ENCODE measurements around the gene CLCN5. TPM values are rescaled to one million over a fixed set of nuclear protein-coding genes. Genes with fewer than 3 reads are reported as not detected.

CLCN5 gene
- total RNA-seq, 4 donors from 2014 or later = 3.7 to 8.2 (median 5.5) TPM

GRCh38 chrX:49925176-49925575 is 2.8 kb downstream of the CLCN5 start:
- Histone ChIP-seq H3K4me1 (peaks cover 0 to 5% (median 1%) of the 10 kb centered on the region in 4 donors), H3K9me3 (no peaks in the 10 kb centered on the region), H3K36me3 (no peaks in the 10 kb centered on the region), H3K27ac (no peak overlapping the region), H3K4me3 (no peak overlapping the region), H3K27me3 (no peaks in the 10 kb centered on the region)
- TF ChIP-seq POLR2A (IDR thresholded peaks at IDR 0.05) (no peak), CTCF (IDR thresholded peaks at IDR 0.05) (no peak), POLR2AphosphoS5 (IDR thresholded peaks at IDR 0.05) (no peak), EP300 (IDR thresholded peaks at IDR 0.05; ENCODE audit: low read depth) (no peak)
- in situ Hi-C loops (cut with MboI; ENCODE audit: low pct_ligation_motif_present in 1 of 4, low pct_unique_long_range_greater_than_20kb in 1 of 4, low sequenced_read_pairs in 3 of 4) (no loop called here), intact Hi-C loops (cut with DNase I; ENCODE audit: low total_unique reads) (no loop called here)
- WGBS, 2 donors (ENCODE audit: low coverage in 1 of 2) = 49 to 50% methylated on average over 2 of the region's 2 CpGs
- no peak for DNase-seq

- in situ Hi-C loops (cut with MboI; ENCODE audit: low pct_ligation_motif_present in 1 of 4, low pct_unique_long_range_greater_than_20kb in 1 of 4, low sequenced_read_pairs in 3 of 4) (no loop called here), intact Hi-C loops (cut with DNase I; ENCODE audit: low total_unique reads) (no loop called here)
- H3K4me1 ChIP-seq = no peaks in the 10 kb centered on the region
- no peak overlapping the region for H3K27ac ChIP-seq
- DNase-seq = no peak
- no peaks in the 10 kb centered on the region for H3K36me3 ChIP-seq
- no peaks in the 10 kb centered on the region for H3K9me3 ChIP-seq
- 57 to 80% methylated on average over 1 of the region's 1 CpG for WGBS, 2 donors (ENCODE audit: low coverage in 1 of 2)
- TF ChIP-seq CTCF (IDR thresholded peaks at IDR 0.05) (no peak), POLR2A (IDR thresholded peaks at IDR 0.05) (no peak), EP300 (IDR thresholded peaks at IDR 0.05; ENCODE audit: low read depth) (no peak), POLR2AphosphoS5 (IDR thresholded peaks at IDR 0.05) (no peak)
- H3K27me3 ChIP-seq = no peaks in the 10 kb centered on the region
- H3K4me3 ChIP-seq = no peak overlapping the region
Observed at GRCh38 chrX:49930039-49930438, 7.6 kb downstream of the CLCN5 start.

- Histone ChIP-seq H3K27me3 (no peaks in the 10 kb centered on the region), H3K36me3 (no peaks in the 10 kb centered on the region), H3K4me1 (no peaks in the 10 kb centered on the region), H3K27ac (no peak overlapping the region), H3K4me3 (no peak overlapping the region), H3K9me3 (no peaks in the 10 kb centered on the region)
- WGBS, 2 donors (ENCODE audit: low coverage in 1 of 2) = 79 to 100% methylated on average over 1 to 2 of the region's 2 CpGs
- TF ChIP-seq EP300 (IDR thresholded peaks at IDR 0.05; ENCODE audit: low read depth) (no peak), POLR2A (IDR thresholded peaks at IDR 0.05) (no peak), CTCF (IDR thresholded peaks at IDR 0.05) (no peak), POLR2AphosphoS5 (IDR thresholded peaks at IDR 0.05) (no peak)
- DNase-seq = no peak
- intact Hi-C loops (cut with DNase I; ENCODE audit: low total_unique reads) (no loop called here), in situ Hi-C loops (cut with MboI; ENCODE audit: low pct_ligation_motif_present in 1 of 4, low pct_unique_long_range_greater_than_20kb in 1 of 4, low sequenced_read_pairs in 3 of 4) (no loop called here)
Observed at GRCh38 chrX:49932791-49933190, 10.4 kb downstream of the CLCN5 start.

GRCh38 chrX:49934148-49934547 is 11.8 kb downstream of the CLCN5 start:
- Histone ChIP-seq H3K27me3 (no peaks in the 10 kb centered on the region), H3K4me3 (no peak overlapping the region), H3K36me3 (no peaks in the 10 kb centered on the region), H3K9me3 (no peaks in the 10 kb centered on the region), H3K4me1 (no peaks in the 10 kb centered on the region), H3K27ac (no peak overlapping the region)
- WGBS, 2 donors (ENCODE audit: low coverage in 1 of 2) = 58% methylated on average over 3 of the region's 3 CpGs; no CpG with 5 or more reads in 1 of the 2 donors
- DNase-seq = no peak
- in situ Hi-C loops (cut with MboI; ENCODE audit: low pct_ligation_motif_present in 1 of 4, low pct_unique_long_range_greater_than_20kb in 1 of 4, low sequenced_read_pairs in 3 of 4) = no loop called here
- TF ChIP-seq EP300 (IDR thresholded peaks at IDR 0.05; ENCODE audit: low read depth) (no peak), POLR2AphosphoS5 (IDR thresholded peaks at IDR 0.05) (no peak), CTCF (IDR thresholded peaks at IDR 0.05) (no peak), POLR2A (IDR thresholded peaks at IDR 0.05) (no peak)
- intact Hi-C loops (cut with DNase I; ENCODE audit: low total_unique reads) = no loop called here
